Ammon's horn (tissue), 1 donor: Measurements from ENCODE around the gene PGAM5.

Experiments used
- DNase-seq: peaks from one replicate; pipeline ENCODE4 v3.0.0-alpha.2; 2016; ENCODE audit warnings: low spot score

The PGAM5 gene

DNA sequence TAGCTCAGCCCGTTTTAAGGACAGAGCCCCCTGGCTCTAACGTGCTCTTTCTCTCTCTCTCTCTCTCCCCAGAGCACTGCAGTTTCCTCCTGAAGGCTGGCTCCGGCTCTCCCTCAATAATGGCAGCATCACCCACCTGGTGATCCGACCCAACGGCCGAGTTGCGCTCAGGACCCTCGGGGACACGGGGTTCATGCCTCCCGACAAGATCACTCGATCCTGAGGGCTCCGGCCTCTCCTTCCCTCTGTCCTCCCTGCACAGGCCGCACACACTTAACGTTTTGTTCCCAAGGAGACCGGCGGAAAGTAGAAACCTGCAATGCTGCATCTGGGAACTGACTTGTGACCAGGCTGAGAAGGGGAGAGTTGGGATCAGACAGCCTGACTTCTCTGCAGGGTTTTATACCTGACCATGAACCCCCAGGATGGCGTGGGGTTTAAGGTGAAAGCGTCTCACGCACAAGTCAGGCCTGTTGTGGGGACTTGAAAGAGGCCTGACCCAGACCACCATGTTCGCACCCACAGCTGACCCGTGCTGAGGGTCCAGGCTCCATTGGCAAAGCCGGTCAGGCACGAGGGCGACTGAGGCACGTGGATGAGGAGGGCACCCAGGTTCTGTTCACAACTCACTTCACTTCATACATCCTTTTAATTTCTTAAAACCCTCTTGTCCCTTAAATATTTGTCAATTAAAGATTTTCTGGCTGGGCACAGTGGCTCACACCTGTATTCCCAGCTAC lies 10.1 kb downstream of the PGAM5 start:
- no peak for DNase-seq

DNA sequence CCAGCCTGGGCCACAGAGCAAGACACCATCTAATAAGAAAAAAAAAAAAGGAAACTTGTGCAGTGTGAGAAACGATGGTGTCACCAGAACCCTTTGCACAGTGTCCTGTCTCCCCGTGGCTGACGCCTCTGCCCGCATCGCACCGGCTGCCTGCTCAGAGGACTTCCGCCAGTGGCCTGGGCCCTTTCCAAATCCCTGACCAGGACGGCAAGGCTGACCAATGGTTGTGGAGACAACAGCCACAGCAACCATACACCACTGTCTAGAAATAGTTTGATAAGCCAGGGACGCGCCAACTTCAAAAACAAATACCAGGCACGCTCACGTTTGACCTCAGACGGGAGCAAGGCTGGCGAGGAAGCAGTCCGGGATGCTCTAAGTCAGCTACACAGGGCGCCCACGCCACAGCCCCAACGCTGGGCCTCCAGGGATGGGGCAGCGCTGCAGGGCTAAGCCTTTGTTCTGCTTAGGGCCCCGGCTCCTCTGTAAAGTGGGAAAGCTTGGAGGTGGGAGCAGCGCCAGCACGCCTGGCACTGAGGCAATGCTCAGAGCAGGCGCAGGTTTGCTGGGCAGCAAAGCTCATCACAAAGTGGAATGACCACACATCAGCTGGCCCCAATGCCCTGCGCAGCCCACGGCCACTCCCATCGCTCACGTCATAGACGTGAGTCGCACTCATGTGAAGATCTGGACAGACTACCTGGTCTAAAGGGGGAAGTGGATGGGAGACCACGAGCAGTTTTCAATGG lies 12.5 kb downstream of the PGAM5 start:
- no peak for DNase-seq

- DNase-seq, result no peak
Measured at GRCh38 chr12:132723764-132724140, 13.1 kb downstream of the PGAM5 start.

GRCh38 chr12:132724506-132725241 lies 14.0 kb downstream of the PGAM5 start:
- no peak for DNase-seq

DNA sequence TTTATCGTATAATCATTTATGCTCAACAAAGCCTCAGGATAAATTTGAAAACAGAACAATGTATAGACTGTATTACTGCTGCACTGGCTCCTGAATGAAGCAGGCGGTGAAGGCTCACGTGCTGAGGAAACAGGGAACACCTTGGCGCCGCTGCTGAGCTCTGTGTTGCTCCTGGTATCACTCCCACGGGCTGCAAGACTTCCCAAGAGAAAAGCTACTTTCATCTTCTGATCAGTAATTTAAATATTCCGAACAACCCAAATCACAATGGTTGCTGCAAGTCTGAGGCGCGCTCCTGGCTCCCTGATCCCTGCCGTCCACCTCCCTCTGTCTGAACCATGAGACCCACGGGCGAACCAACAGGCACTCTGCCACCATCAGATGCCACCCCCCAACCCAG lies 15.7 kb downstream of the PGAM5 start:
- no peak for DNase-seq

DNA sequence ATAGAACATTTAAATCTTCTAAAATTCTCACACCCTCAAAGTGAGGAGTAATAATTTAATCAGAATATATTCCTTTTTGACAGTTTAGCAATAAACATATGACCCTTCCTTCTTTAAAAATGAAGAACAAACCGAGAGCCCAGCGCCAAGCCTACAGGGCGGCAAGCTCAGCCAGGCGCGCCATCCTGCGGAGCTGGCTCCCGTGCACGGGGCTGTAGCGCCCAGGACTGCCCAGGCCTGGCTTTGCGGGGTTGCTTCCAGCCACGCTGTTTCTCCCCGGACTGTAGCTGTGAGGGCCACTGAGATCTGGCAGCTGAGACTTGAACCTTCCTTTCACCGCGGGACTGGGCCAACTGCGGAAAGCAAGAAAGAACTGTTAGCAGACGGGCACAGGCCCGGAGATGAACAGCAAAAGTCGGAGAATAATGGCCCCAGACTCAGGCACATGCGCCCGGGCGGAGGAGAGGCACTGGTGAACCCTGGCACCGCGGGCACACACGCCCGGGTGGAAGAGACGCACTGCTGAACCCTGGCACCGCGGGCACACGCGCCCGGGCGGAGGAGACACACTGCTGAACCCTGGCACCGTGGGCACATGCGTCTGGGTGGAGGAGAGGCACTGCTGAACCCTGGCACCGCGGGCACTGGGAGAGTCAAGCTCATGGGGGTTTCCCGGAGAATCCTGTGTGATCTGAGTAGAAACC lies 16.6 kb downstream of the PGAM5 start:
- DNase-seq, result no peak

- no peak for DNase-seq
Measured at GRCh38 chr12:132728502-132728901, 17.9 kb downstream of the PGAM5 start.

DNA sequence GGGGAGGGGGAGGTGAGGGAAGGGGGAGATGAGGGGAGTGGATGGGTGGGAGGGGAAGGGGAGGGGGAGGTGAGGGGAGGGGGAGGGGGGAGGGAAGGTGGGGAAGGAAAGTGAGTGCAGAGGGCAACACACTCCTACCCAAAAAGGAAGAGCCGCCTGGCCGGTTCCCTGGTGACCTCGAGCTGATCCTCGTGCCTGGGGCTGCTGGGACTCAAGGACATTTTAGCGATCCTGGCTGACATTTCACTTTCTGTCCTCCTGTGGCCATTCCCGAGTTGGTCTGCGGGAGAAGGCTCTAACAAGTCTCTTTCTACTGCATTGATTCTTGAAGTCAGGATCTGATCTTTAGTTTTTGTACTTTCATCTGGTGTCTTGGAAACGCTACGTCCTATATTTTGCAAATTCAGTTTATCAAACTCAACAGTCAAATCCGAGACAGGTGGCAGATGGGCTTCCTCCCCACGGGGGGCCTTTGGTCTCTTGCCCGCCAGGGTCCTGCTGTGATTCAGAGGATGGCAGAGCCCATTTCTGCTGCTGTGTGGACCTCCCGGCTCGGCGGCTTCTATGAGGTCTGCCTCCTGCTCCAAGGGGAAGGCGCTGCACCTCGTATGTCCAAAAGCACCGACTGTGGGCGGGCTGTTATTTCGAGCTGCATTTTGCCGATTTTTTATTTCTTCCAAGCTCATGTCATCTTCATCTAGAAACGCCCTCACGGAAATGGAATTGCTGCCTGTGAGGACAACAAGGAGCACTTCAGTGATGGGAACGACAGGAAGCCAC lies 19.1 kb downstream of the PGAM5 start:
- no peak for DNase-seq

GRCh38 chr12:132730353-132730752 lies 19.7 kb downstream of the PGAM5 start:
- no peak for DNase-seq

DNA sequence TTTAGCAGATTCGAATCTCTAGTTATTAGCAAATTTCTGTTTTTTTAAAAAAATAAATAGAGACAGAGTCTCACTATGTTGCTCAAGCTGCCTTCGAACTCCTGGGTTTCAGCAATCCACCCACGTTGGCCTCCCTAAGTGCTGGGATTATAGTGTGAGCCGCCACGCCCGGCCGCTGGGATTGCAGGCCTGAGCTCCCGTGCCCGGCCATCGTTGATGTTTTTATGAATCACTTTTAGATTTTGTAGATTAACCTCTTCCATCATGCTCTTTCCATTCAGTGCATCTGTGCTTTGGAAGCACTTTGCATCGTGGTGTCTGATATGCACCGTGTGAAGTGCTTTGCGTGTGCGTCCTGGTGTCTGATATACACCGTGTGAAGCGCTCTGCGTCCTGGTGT lies 20.9 kb downstream of the PGAM5 start:
- DNase-seq, result no peak

DNA sequence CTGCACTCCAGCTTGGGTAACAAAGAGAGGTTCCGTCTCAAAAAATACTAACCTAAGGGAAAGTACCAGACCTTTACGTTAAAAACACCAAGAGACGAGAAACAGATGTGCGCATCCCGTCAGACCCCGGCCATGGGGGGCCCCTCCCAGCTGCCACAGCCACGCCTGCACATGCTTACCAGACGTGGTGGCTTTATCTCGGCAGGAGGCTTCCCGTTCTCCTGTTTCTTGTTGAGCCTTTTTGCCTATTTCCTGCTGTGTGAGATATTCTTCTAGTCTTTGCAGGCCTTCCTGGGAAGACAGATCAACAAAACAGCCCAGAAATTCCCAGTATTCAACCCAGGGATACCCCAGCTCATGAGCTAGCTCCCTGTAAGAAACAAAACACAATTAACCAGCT lies 23.6 kb downstream of the PGAM5 start:
- no peak for DNase-seq

GRCh38 chr12:132735496-132735895 lies 24.9 kb downstream of the PGAM5 start:
- DNase-seq, result no peak

DNA sequence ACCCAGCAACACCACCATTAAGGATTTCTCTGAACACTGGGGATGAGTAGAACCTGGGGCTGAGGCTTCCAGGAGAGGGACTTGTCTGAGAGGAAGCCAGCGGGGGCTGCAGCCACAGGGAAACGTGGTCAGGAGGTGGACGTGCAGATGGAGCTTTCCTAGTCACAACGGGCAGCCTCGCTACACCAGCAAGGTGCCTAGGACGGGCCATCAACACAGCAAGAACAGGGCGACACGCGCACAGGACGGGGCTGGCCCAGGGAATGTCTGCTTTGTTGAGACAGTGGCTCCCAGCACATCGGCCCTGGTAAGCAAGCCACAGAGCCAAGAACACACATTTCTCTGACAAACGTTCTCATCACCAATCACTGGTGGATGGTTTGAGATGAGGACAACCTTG lies 25.7 kb downstream of the PGAM5 start:
- no peak for DNase-seq

DNA sequence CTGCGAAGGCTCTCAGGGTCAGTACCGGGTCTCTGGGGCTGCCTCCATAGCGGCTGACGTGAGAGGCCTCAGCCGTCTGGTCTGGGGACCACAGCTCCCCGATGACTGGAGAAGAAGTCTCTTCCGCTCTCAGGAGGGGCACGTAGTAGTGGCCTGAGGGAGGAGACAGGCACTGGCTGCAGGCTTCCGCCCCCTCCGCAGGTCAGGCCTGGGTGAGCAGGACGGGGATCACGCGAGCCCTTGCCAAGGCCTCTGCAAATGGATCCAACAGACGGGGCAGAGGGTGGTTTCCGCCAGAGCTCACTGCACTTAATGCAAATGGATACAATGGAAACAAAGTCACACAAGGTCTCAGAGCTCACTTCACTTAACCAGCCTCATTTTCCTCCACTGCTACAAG lies 26.3 kb downstream of the PGAM5 start:
- no peak for DNase-seq

DNA sequence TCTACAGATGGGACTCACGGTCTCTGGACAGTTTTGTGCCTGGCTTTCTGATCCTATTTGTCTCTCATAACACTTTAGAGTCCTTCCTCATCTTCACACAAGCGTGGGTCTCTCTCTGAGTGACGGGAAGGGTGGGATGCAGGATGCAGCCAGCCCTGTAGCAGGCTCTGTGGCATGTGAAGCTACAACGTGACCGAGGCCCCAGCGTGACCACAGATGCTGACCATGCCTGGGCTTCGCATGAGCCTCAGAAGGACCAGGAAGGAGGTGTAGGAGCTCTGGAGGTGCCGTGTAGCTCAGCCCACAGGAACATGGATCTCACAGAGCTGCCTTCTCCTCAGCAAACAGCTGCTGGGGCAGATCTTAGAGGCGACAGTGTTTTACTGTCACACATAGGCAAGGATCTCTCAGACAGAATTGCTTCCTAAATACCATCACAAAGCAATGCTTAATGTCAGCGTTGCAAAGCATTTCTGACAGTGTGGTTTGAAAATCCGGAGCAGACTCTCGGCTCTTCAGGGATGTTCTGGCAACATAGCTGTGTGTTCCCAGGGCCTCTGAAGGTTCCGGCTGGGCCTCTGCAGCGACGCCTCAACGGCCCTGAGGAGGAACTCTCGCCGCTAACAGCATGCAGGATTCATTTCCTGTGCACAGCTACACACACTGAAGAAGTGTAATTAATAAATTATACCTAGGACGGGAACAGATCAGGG lies 29.1 kb downstream of the PGAM5 start:
- no peak for DNase-seq

- no peak for DNase-seq
Measured at GRCh38 chr12:132740313-132740646, 29.6 kb downstream of the PGAM5 start.

DNA sequence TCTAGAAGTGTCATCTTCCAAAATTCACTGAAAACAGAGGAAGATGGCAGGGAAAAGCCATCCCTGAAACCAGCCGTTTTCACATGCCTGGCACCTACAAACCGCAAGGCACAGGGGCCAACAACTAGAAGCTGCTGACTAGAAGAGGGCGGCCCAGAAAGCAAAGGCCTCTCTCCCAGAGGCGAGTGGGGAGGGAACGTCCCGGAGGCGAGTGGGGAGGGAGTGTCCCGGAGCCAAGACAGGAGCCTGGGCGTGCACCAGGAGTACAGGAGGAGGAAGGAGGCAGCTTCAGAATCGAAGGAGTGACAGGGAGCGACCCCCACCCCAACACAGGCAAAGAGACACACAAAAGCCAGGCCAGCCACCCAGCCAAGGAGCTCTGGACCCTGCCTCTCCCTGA lies 30.0 kb downstream of the PGAM5 start:
- no peak for DNase-seq

GRCh38 chr12:132741620-132742019 lies 31.0 kb downstream of the PGAM5 start:
- DNase-seq, result no peak

DNA sequence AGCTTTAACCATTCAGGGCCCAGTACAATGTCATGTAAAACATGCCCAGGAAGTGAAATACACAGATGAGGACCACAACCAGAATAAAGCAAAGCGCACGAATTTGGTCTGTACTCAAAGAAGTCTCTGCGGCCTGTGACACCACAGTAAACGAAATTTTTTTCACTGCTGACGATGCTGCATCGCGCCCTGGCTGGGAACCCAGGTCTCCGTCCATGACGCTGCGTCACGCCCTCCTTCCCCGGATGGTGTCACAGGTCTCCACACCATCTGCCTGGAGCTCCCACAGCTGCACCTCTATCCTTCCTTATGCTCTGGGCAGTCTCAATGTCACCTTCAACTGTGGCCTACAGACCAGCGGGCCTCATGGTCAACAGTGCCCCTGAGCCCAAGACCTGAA lies 33.2 kb downstream of the PGAM5 start:
- no peak for DNase-seq

- no peak for DNase-seq
Measured at GRCh38 chr12:132746613-132747012, 36.0 kb downstream of the PGAM5 start.

GRCh38 chr12:132747395-132747794 lies 36.8 kb downstream of the PGAM5 start:
- DNase-seq, result no peak
